ENCODE data around the gene NIN.

GRCh38 chr14:50784683-50785456, 46.1 kb downstream of the NIN start:
- TF ChIP-seq, protein P1, sequence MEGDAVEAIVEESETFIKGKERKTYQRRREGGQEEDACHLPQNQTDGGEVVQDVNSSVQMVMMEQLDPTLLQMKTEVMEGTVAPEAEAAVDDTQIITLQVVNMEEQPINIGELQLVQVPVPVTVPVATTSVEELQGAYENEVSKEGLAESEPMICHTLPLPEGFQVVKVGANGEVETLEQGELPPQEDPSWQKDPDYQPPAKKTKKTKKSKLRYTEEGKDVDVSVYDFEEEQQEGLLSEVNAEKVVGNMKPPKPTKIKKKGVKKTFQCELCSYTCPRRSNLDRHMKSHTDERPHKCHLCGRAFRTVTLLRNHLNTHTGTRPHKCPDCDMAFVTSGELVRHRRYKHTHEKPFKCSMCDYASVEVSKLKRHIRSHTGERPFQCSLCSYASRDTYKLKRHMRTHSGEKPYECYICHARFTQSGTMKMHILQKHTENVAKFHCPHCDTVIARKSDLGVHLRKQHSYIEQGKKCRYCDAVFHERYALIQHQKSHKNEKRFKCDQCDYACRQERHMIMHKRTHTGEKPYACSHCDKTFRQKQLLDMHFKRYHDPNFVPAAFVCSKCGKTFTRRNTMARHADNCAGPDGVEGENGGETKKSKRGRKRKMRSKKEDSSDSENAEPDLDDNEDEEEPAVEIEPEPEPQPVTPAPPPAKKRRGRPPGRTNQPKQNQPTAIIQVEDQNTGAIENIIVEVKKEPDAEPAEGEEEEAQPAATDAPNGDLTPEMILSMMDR (IDR thresholded peaks at IDR 0.05; ENCODE audit: borderline replicate concordance, extremely low read depth, low read length, poor library complexity, severe bottlenecking), result no peak
- no peak for TF ChIP-seq EZH2 (IDR thresholded peaks at IDR 0.05; ENCODE audit: borderline replicate concordance, low read depth, low read length, severe bottlenecking)

All from DND-41 (cell line).